Adrenal gland (tissue), 12 donors: ENCODE results near the gene SELPLG. TPM values are rescaled to one million over a fixed set of nuclear protein-coding genes. Genes with fewer than 3 reads are reported as not detected.

Experiments
- DNase-seq, 7 donors: peaks; one replicate each; pipeline ENCODE4 v3.0.0-alpha.2; 2019 to 2020
- H3K27ac ChIP-seq, 5 donors: fragments of 200-600 bp; sonication (generic) in 4 of 5; 1 replicate in 3 of 5; 2 replicates in 2 of 5; pipeline versions ENCODE4 v1.5.1 to v1.8.0; 2016 to 2020; ENCODE audit warnings: mild to moderate bottlenecking in 1 of 5
- H3K27me3 ChIP-seq: fragments of 200-600 bp; 2 replicates; pipeline ENCODE4 v1.8.0; 2021
- H3K36me3 ChIP-seq, 2 donors: fragments of 200-600 bp; replicated peaks in 1 of 2; 1 replicate in 1 of 2; 2 replicates in 1 of 2; pipeline versions ENCODE4 v1.5.1 to v1.8.0; 2018 to 2022
- H3K4me1 ChIP-seq, 2 donors: fragments of 200-600 bp; replicated peaks in 1 of 2; 1 replicate in 1 of 2; 2 replicates in 1 of 2; pipeline versions ENCODE4 v1.5.1 to v1.8.0; 2018 to 2021
- H3K4me3 ChIP-seq, 4 donors: fragments of 200-600 bp; sonication (generic) in 3 of 4; one replicate each; pipeline ENCODE4 v1.5.1; 2016 to 2018
- H3K9me3 ChIP-seq, 3 donors: fragments of 200-600 bp; sonication (generic) in 1 of 3; replicated peaks in 1 of 3; 1 replicate in 2 of 3; 2 replicates in 1 of 3; pipeline versions ENCODE4 v1.5.1 to v1.8.0; 2016 to 2021
- CTCF ChIP-seq, 6 experiments: fragments of 450-650 bp in 4 of 6; fragments of 200-600 bp in 2 of 6; sonication (generic) in 1 of 6; IDR thresholded peaks; 1 replicate in 5 of 6; 2 replicates in 1 of 6; pipeline versions ENCODE4 v1.5.1 to v1.8.0; 2016 to 2021; ENCODE audit warnings: antibody characterized with exemption in 6 of 6, mild to moderate bottlenecking in 2 of 6, moderate library complexity in 1 of 6
- POLR2A ChIP-seq, 2 donors: fragments of 450-650 bp; IDR thresholded peaks; one replicate each; pipeline ENCODE4 v1.6.1; 2017; ENCODE audit warnings: antibody characterized with exemption in 2 of 2, mild to moderate bottlenecking in 2 of 2, moderate library complexity in 1 of 2
- WGBS, 4 donors: extraction: QIAGEN DNeasy Blood & Tissue Kit in 2 of 4; methylation state at CpG; one replicate each; pipeline versions ENCODE4 v1.1.5 to v1.1.7; 2013 to 2017; 5-methylcytosine and 5-hydroxymethylcytosine counted together
- intact Hi-C, 2 donors: fragments of 100-400 bp; cut with DNase I; formaldehyde crosslinking; loops; one replicate each; pipeline versions ENCODE4 v1.14.1 to v1.15.0; 2022 to 2023
- polyA plus RNA-seq, 3 donors: library from polyadenylated mRNA; stranded (reverse); fragments of 200-250 nt in 2 of 3; fragments of 350-450 nt in 1 of 3; fragmentation: Illumina TruSeq in 1 of 3; extraction: RNeasy Lipid Tissue Mini Kit (QIAGEN cat#74804) in 1 of 3; gene quantifications; one replicate each; pipeline ENCODE4 v1.2.3, GENCODE V29; 2013 to 2014
- total RNA-seq, 9 donors: library from RNA; depleted of rRNA in 4 of 9; stranded (reverse); fragments of >200 nt in 4 of 9; fragments of 120-200 nt in 1 of 9; fragmentation: NEBNext Ultra II Directional in 1 of 9; extraction: Animal tissue kit (Norgen Biotek cat#: 25700) in 1 of 9; gene quantifications; one replicate each; pipeline versions ENCODE4 v1.1.0 to v1.2.4, GENCODE V29; 2013 to 2023
- donor health status: healthy with polysubstance abuse.
- donor health status: Bipolar disorder and iron deficiency.
- donor health status: DM: yes; HTN: yes; CAD: no.
- donor health status: DM: no; HTN: no; CAD: no.
- donor health status: DM: no; HTN: no; CAD: no.
- donor health status: DM: yes; HTN: yes; CAD: no.

The SELPLG gene
- total and polyA plus RNA-seq, 12 donors, result 1.5 to 46.1 (median 14.3) TPM

- H3K4me1 ChIP-seq, result peaks cover 22 to 59% of the 10 kb centered on the region in 2 donors
- TF ChIP-seq POLR2A (IDR thresholded peaks at IDR 0.05), result no peak
- no peak for TF ChIP-seq CTCF (IDR thresholded peaks at IDR 0.05)
- peak in 4 of 7 donors; percentile 51 to 67 (median 54) for DNase-seq
- intact Hi-C loops, result no loop called here
- no peaks in the 10 kb centered on the region for H3K9me3 ChIP-seq
- no peak overlapping the region for H3K4me3 ChIP-seq
- 66 to 83% (median 76%) methylated on average over 10 of the region's 10 CpGs for WGBS, 4 donors
- peaks cover 0 to 4% of the 10 kb centered on the region in 2 donors for H3K36me3 ChIP-seq
- H3K27me3 ChIP-seq, result no peaks in the 10 kb centered on the region
- no peak overlapping the region for H3K27ac ChIP-seq
These were observed 7.2 kb upstream of the SELPLG start for GRCh38 chr12:108640802-108641445.

GRCh38 chr12:108638997-108639822 is 5.5 kb upstream of the SELPLG start:
- no peaks in the 10 kb centered on the region for H3K27me3 ChIP-seq
- no peak overlapping the region for H3K27ac ChIP-seq
- intact Hi-C loops, result no loop called here
- H3K4me1 ChIP-seq, result peaks cover 10 to 46% of the 10 kb centered on the region in 2 donors
- TF ChIP-seq POLR2A (IDR thresholded peaks at IDR 0.05), result no peak
- no peak for TF ChIP-seq CTCF (IDR thresholded peaks at IDR 0.05)
- DNase-seq, result peak in 1 of 7 donors; percentile 43
- H3K4me3 ChIP-seq, result no peak overlapping the region
- H3K36me3 ChIP-seq, result no peaks in the 10 kb centered on the region
- no peaks in the 10 kb centered on the region for H3K9me3 ChIP-seq
- WGBS, 4 donors, result 92 to 94% (median 93%) methylated on average over 9 to 11 of the region's 11 CpGs

DNA sequence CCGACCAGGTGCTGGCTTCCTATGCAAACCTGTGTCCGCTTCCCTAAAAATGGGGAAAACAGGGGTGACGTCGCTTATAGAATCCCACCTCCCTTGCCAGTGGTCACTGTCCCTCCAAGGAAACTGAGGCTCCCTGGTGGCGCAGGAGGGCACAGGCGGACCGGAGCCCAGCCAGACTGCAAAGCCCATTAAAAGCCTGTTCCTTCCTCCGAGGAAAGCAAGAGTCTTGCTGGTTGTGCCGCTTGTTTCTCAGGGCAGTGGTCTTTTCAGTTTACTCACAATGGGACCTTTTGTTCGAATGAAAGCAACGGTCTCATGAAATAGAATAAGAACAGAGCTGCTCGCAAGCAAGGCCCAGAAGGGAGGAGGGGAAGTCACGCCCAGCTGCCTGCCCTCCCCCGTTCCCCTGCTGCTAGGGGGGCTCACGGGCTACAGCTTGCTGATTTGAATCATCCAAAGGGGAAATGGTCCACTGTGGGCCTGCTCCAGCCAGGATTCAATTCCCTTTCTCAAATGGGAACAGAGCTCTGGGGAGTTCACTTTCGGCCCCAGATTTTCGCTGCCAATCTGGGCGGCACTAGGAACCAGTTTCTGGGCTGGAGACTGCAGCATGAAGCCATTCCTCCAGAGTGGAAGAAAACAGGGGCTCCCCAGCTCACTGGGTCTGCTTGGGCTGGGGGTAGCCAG is 4.6 kb upstream of the SELPLG start:
- WGBS, 4 donors, result 43 to 53% (median 49%) methylated on average over 15 to 18 of the region's 18 CpGs
- H3K27ac ChIP-seq, result peak overlapping the region in 3 of 5 donors; percentile 12 to 44 (median 14)
- H3K4me3 ChIP-seq, result no peak overlapping the region
- intact Hi-C loops, result no loop called here
- no peaks in the 10 kb centered on the region for H3K27me3 ChIP-seq
- peaks cover under 1 to 36% of the 10 kb centered on the region in 2 donors for H3K4me1 ChIP-seq
- TF ChIP-seq POLR2A (IDR thresholded peaks at IDR 0.05) (no peak), CTCF (IDR thresholded peaks at IDR 0.05) (no peak)
- H3K9me3 ChIP-seq, result no peaks in the 10 kb centered on the region
- peak in 2 of 7 donors; percentile 43 to 49 for DNase-seq
- no peaks in the 10 kb centered on the region for H3K36me3 ChIP-seq
